Endodermal cell (in vitro differentiated cells): ENCODE results near the gene HRH1. TPM values are rescaled to one million over a fixed set of nuclear protein-coding genes. Genes with fewer than 3 reads are reported as not detected.

Source experiments
- DNase-seq: peaks from one replicate; pipeline ENCODE4 v3.0.0-alpha.2; 2017
- H3K27ac ChIP-seq: 2 replicates; pipeline ENCODE4 v1.5.1; 2013; ENCODE audit warnings: mild to moderate bottlenecking, low read depth, low read length, moderate library complexity
- H3K27me3 ChIP-seq: 2 replicates; pipeline ENCODE4 v1.6.1; 2013; ENCODE audit warnings: mild to moderate bottlenecking, low read length, moderate library complexity; ENCODE audit not compliant: insufficient read depth, control insufficient read depth, poor library complexity, severe bottlenecking
- H3K36me3 ChIP-seq: 2 replicates; pipeline ENCODE4 v1.7.0; 2013; ENCODE audit warnings: mild to moderate bottlenecking, low read length, moderate library complexity; ENCODE audit not compliant: control insufficient read depth, insufficient read depth
- H3K4me1 ChIP-seq: one replicate; pipeline ENCODE4 v1.7.0; 2013; ENCODE audit warnings: low read length; ENCODE audit not compliant: control insufficient read depth, insufficient read depth
- H3K4me3 ChIP-seq: 2 replicates; pipeline ENCODE4 v1.5.1; 2013; ENCODE audit warnings: mild to moderate bottlenecking, low read length, moderate library complexity
- H3K9ac ChIP-seq: 2 replicates; pipeline ENCODE4 v1.6.1; 2013; ENCODE audit warnings: mild to moderate bottlenecking, low read length, moderate library complexity; ENCODE audit not compliant: poor library complexity, severe bottlenecking; ENCODE audit errors: extremely low read depth
- H3K9me3 ChIP-seq: 2 replicates; pipeline ENCODE4 v1.6.1; 2013; ENCODE audit warnings: mild to moderate bottlenecking, low read length, moderate library complexity; ENCODE audit not compliant: control insufficient read depth
- H3K27ac Mint-ChIP-seq: 2 replicates; pipeline ENCODE4 v1.8.0; 2020; ENCODE audit warnings: mixed read lengths
- H3K27me3 Mint-ChIP-seq: 2 replicates; pipeline ENCODE4 v1.8.0; 2021; ENCODE audit warnings: mild to moderate bottlenecking, mixed read lengths; ENCODE audit not compliant: insufficient read depth
- H3K36me3 Mint-ChIP-seq: 2 replicates; pipeline ENCODE4 v1.8.0; 2020; ENCODE audit warnings: low read depth, mixed read lengths
- H3K4me1 Mint-ChIP-seq: 2 replicates; pipeline ENCODE4 v1.8.0; 2020; ENCODE audit warnings: mixed read lengths
- H3K4me3 Mint-ChIP-seq: 2 replicates; pipeline ENCODE4 v1.8.0; 2020; ENCODE audit warnings: mild to moderate bottlenecking, moderate library complexity, mixed read lengths
- H3K9me3 Mint-ChIP-seq: 2 replicates; pipeline ENCODE4 v1.8.0; 2020; ENCODE audit warnings: mild to moderate bottlenecking, mixed read lengths
- CTCF ChIP-seq: fragments of 200-600 bp; sonication (generic); conservative IDR thresholded peaks from 2 replicates; pipeline ENCODE4 v1.5.0; 2021; ENCODE audit warnings: antibody characterized with exemption, mild to moderate bottlenecking
- WGBS, 2 experiments: methylation state at CpG; one replicate each; pipeline versions ENCODE4 v1.1.5 to v1.1.7; 2013; ENCODE audit warnings: missing lambda C conversion rate in 2 of 2, mixed read lengths in 1 of 2; ENCODE audit not compliant: insufficient coverage in 1 of 2, insufficient read length in 1 of 2; 5-methylcytosine and 5-hydroxymethylcytosine counted together
- total RNA-seq, 2 donors: library from RNA; stranded (reverse); fragmentation: NEBNext Ultra II Directional in 1 of 2; extraction: Animal tissue kit (Norgen Biotek cat#: 25700) in 1 of 2; gene quantifications; 2 replicates in 1 of 2; 3 replicates in 1 of 2; pipeline ENCODE4 v1.2.1, GENCODE V29; 2021

HRH1 gene
- total RNA-seq, 2 donors from 2014 or later = 0.13 TPM; not detected in 1

- WGBS, 2 experiments = 77% methylated on average over 3 of the region's 3 CpGs; no CpG with 5 or more reads in 1 of the 2 experiments
- H3K9ac ChIP-seq = no peak overlapping the region
- Mint-ChIP-seq H3K9me3 (no peaks in the 10 kb centered on the region), H3K4me1 (no peaks in the 10 kb centered on the region), H3K36me3 (no peaks in the 10 kb centered on the region), H3K27me3 (peaks cover 54% of the 10 kb centered on the region), H3K4me3 (no peak overlapping the region), H3K27ac (no peak overlapping the region)
- no peak for DNase-seq
- no peak overlapping the region for H3K27ac ChIP-seq
- H3K27me3 ChIP-seq = peaks cover 21% of the 10 kb centered on the region
- no peaks in the 10 kb centered on the region for H3K36me3 ChIP-seq
- no peak for TF ChIP-seq CTCF
- H3K4me3 ChIP-seq = no peak overlapping the region
- H3K9me3 ChIP-seq = no peaks in the 10 kb centered on the region
- H3K4me1 ChIP-seq = no peaks in the 10 kb centered on the region
Measured at GRCh38 chr3:11145888-11146287, 8.4 kb upstream of the HRH1 start.

DNA sequence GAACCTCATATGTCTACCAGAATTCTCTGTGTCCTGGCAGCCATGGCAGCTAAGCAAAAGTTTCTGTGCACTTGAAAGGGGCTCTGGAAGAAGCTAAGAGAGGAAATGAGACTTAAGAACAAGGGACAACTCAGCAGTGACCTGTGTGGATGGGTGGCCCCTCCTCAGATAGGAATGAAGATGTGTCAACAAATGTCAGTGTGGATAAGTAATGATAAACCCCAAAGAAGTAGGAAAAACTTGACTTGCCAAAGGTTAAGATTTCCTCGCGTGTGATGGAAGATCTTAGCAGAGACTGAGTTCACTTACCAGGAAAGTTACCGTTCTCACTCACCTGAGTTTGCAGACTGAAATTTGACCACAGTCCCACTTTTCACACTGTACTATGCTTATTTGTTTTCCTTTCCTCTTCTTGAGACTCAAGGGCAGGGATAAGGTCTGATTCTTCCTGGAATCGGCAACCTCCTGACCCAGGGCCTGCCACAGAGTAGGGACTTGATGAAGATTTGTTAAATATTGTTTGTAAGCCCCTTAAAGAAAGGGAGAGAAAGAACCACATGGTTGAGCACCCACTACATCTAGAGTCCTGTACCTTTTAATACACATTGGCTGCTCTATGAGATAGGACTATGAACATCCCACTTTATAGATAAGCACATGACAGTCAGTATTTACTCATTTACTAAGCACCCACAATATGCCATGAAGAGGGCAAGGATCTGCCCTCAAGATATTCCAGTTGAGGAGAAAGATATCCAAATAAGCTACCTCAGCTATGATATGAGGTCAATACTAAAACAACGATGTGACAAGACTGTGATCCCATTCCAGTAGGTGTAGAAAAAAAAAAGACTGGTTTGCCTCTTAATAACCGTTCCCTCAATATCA, 7.3 kb upstream of the HRH1 start:
- H3K27me3 Mint-ChIP-seq = peaks cover 55% of the 10 kb centered on the region
- Histone ChIP-seq H3K4me1 (no peaks in the 10 kb centered on the region), H3K36me3 (no peaks in the 10 kb centered on the region), H3K27me3 (peaks cover 24% of the 10 kb centered on the region), H3K9ac (no peak overlapping the region), H3K27ac (no peak overlapping the region), H3K9me3 (no peaks in the 10 kb centered on the region), H3K4me3 (no peak overlapping the region)
- no peaks in the 10 kb centered on the region for H3K4me1 Mint-ChIP-seq
- no peaks in the 10 kb centered on the region for H3K36me3 Mint-ChIP-seq
- H3K27ac Mint-ChIP-seq = no peak overlapping the region
- DNase-seq = no peak
- no peak overlapping the region for H3K4me3 Mint-ChIP-seq
- no peak for TF ChIP-seq CTCF
- no peaks in the 10 kb centered on the region for H3K9me3 Mint-ChIP-seq
- WGBS, 2 experiments = 92 to 93% methylated on average over 3 to 6 of the region's 6 CpGs

DNA sequence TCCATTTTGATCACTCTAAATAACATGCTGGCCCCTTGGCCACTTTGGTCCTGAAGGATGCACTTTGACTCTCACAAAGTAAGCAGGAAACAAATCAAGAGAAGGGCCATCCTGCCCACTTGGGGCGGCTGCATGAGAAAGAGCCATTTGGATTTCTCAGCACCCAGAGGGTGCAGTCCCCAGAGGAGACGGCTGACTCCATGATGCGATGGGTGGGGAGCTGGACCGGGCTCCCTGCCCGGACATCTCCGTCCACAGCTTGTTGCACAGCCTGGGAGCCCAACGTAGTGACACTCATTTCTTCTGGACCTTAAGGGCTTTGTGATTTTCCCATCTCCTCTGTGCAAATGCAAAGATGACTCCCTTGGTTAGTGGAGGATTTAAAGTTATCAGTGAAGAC, 4.0 kb upstream of the HRH1 start:
- H3K9me3 ChIP-seq = no peaks in the 10 kb centered on the region
- no peak overlapping the region for H3K4me3 Mint-ChIP-seq
- H3K4me1 Mint-ChIP-seq = peaks cover 9% of the 10 kb centered on the region
- H3K36me3 ChIP-seq = no peaks in the 10 kb centered on the region
- WGBS, 2 experiments = 92 to 95% methylated on average over 6 to 7 of the region's 7 CpGs
- H3K27ac ChIP-seq = no peak overlapping the region
- no peak for TF ChIP-seq CTCF
- DNase-seq = no peak
- peaks cover 72% of the 10 kb centered on the region for H3K27me3 Mint-ChIP-seq
- H3K27ac Mint-ChIP-seq = no peak overlapping the region
- H3K36me3 Mint-ChIP-seq = no peaks in the 10 kb centered on the region
- H3K27me3 ChIP-seq = peaks cover 53% of the 10 kb centered on the region
- no peak overlapping the region for H3K9ac ChIP-seq
- no peaks in the 10 kb centered on the region for H3K4me1 ChIP-seq
- H3K4me3 ChIP-seq = no peak overlapping the region
- no peaks in the 10 kb centered on the region for H3K9me3 Mint-ChIP-seq
